ENCODE results near the gene ASH1L. TPM values are rescaled to one million over a fixed set of nuclear protein-coding genes. Genes with fewer than 3 reads are reported as not detected.
"Not testable (repeated sequence)": the region's sequence is repeated elsewhere in the genome, so short reads cannot be mapped to it uniquely, and the experiment has no call there.

The ASH1L gene
- total RNA-seq, 2 experiments from 2014 or later: 22.8 to 24.0 TPM

- CTCF ChIA-PET: not testable (repeated sequence)
Observed at GRCh38 chr1:155505963-155506362, 56.6 kb downstream of the ASH1L start.

GRCh38 chr1:155504207-155504606, 58.4 kb downstream of the ASH1L start:
- ChIA-PET POLR2A (no interaction called here), CTCF (interaction anchor here (0.5 to 1.0 kb wide), 4 partner anchors 10 to 148 kb away, joined by 3 to 4 read pairs (median 3); no protein-coding TSS in a partner anchor)

More at GRCh38 chr1:155505963-155506362, 56.6 kb downstream of the ASH1L start:
- POLR2A ChIA-PET: not testable (repeated sequence)

- POLR2A ChIA-PET: interaction anchor here (0.5 to 0.7 kb wide), 2 partner anchors 10 to 1413 kb away, joined by 5 to 7 read pairs; no protein-coding TSS in a partner anchor
- CTCF ChIA-PET: interaction anchor here (0.5 to 0.6 kb wide), 2 partner anchors 58 to 168 kb away, joined by 3 read pairs; no protein-coding TSS in a partner anchor
Observed at GRCh38 chr1:155499953-155500639, 62.5 kb downstream of the ASH1L start.

GRCh38 chr1:155499263-155499662, 63.3 kb downstream of the ASH1L start:
- ChIA-PET CTCF (no interaction called here), POLR2A (interaction anchor here (0.5 to 0.7 kb wide), 2 partner anchors 9 to 1412 kb away, joined by 5 to 7 read pairs; no protein-coding TSS in a partner anchor)

- POLR2A ChIA-PET: not testable (repeated sequence)
- CTCF ChIA-PET: interaction anchor here (0.6 to 0.7 kb wide), 2 partner anchors 10 to 370 kb away, joined by 4 read pairs; no protein-coding TSS in a partner anchor
Observed at GRCh38 chr1:155493595-155493994, 69.0 kb downstream of the ASH1L start.

- POLR2A ChIA-PET: interaction anchor here (0.7 kb wide), 1 partner anchor 165 kb away, joined by 6 read pairs; no protein-coding TSS in a partner anchor
- CTCF ChIA-PET: interaction anchor here (0.6 to 1.3 kb wide), 3 partner anchors 14 to 490 kb away, joined by 3 to 5 read pairs (median 4); no protein-coding TSS in a partner anchor
Observed at GRCh38 chr1:155488419-155488818, 74.2 kb downstream of the ASH1L start.

- POLR2A ChIA-PET: interaction anchor here (0.7 kb wide), 1 partner anchor 91 kb away, joined by 4 read pairs; no protein-coding TSS in a partner anchor
- CTCF ChIA-PET: no interaction called here
Observed at GRCh38 chr1:155487541-155487940, 75.1 kb downstream of the ASH1L start.

- CTCF ChIA-PET: not testable (repeated sequence)
Observed at GRCh38 chr1:155486952-155487351, 75.7 kb downstream of the ASH1L start.

GRCh38 chr1:155485945-155486344, 76.7 kb downstream of the ASH1L start:
- CTCF ChIA-PET: no interaction called here
- POLR2A ChIA-PET: no interaction called here

More at GRCh38 chr1:155486952-155487351, 75.7 kb downstream of the ASH1L start:
- POLR2A ChIA-PET: not testable (repeated sequence)

GRCh38 chr1:155485222-155485621, 77.4 kb downstream of the ASH1L start:
- ChIA-PET CTCF (interaction anchor here (0.7 kb wide), 1 partner anchor 13 kb away, joined by 3 read pairs; no protein-coding TSS in a partner anchor), POLR2A (no interaction called here)

- CTCF ChIA-PET: interaction anchor here (0.5 kb wide), 1 partner anchor 53 kb away, joined by 3 read pairs; no protein-coding TSS in a partner anchor
- POLR2A ChIA-PET: no interaction called here
Observed at GRCh38 chr1:155481741-155482241, 80.8 kb downstream of the ASH1L start.

- CTCF ChIA-PET: no interaction called here
- POLR2A ChIA-PET: no interaction called here
Observed at GRCh38 chr1:155479205-155479604, 83.4 kb downstream of the ASH1L start.

GRCh38 chr1:155478270-155478852, 84.2 kb downstream of the ASH1L start:
- POLR2A ChIA-PET: no interaction called here
- CTCF ChIA-PET: no interaction called here

GRCh38 chr1:155474146-155474545, 88.5 kb downstream of the ASH1L start:
- CTCF ChIA-PET: no interaction called here
- POLR2A ChIA-PET: no interaction called here

- ChIA-PET CTCF (interaction anchor here (0.7 kb wide), 1 partner anchor 101 kb away, joined by 3 read pairs; no protein-coding TSS in a partner anchor), POLR2A (no interaction called here)
Observed at GRCh38 chr1:155473151-155473821, 89.3 kb downstream of the ASH1L start.

- POLR2A ChIA-PET: no interaction called here
- CTCF ChIA-PET: interaction anchor here (0.6 to 0.7 kb wide), 2 partner anchors 13 to 102 kb away, joined by 3 read pairs; no protein-coding TSS in a partner anchor
Observed at GRCh38 chr1:155472491-155473083, 90.0 kb downstream of the ASH1L start.

- ChIA-PET CTCF (interaction anchor here (0.6 kb wide), 1 partner anchor 13 kb away, joined by 3 read pairs; no protein-coding TSS in a partner anchor), POLR2A (no interaction called here)
Observed at GRCh38 chr1:155471891-155472290, 90.7 kb downstream of the ASH1L start.

GRCh38 chr1:155471026-155471425, 91.6 kb downstream of the ASH1L start:
- POLR2A ChIA-PET: no interaction called here
- CTCF ChIA-PET: no interaction called here

GRCh38 chr1:155466996-155467395, 95.6 kb downstream of the ASH1L start:
- POLR2A ChIA-PET: interaction anchor here (0.6 to 0.9 kb wide), 2 partner anchors 142 to 470 kb away, joined by 3 to 6 read pairs; no protein-coding TSS in a partner anchor
- CTCF ChIA-PET: interaction anchor here (0.6 kb wide), 1 partner anchor 53 kb away, joined by 3 read pairs; no protein-coding TSS in a partner anchor

Data from activated CD8-positive, alpha-beta memory T cell treated with anti-CD3 and anti-CD28 coated beads for 36 hours (primary cell).